NCI-H82 treated with DMSO at 0.1 percent for 48 hours (cell line): ENCODE measurements around the gene OSBPL3.

Source experiments
- DNase-seq: peaks from one replicate; lab custom pipeline; 2025; ENCODE audit not compliant: unreplicated experiment; lab: John Stamatoyannopoulos, UW

The OSBPL3 gene

DNA sequence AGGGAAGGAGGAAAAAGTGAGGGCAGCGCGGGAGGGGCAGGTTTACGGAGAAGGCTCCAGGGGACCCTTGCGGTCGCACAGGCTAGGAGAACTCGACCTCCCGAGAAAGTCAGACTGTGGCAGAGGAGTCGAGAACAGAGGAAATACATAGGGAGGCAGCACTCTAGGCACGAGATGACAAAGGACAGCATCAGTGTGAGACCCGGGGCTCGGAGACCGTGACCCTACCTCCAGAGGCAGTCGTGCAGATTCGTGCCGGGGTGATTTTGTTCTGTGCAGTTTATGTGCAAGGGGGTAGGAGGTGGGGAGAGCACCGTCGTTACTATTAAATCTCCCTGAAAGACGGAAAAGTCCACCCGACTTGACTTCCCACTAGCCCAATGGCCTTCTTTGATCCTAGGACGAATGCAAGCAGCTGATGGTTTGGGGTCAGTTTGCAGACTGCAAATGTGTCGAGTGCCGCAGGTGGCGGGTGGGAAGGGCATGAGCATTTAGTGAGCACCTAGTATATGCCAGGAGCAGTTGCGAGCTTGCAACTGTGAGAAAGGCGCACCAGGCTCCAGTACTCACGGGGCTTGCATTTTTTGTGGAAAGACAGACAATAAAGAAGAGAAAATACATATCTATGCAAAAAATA, 674 bp upstream of the OSBPL3 start:
- no peak for DNase-seq

DNA sequence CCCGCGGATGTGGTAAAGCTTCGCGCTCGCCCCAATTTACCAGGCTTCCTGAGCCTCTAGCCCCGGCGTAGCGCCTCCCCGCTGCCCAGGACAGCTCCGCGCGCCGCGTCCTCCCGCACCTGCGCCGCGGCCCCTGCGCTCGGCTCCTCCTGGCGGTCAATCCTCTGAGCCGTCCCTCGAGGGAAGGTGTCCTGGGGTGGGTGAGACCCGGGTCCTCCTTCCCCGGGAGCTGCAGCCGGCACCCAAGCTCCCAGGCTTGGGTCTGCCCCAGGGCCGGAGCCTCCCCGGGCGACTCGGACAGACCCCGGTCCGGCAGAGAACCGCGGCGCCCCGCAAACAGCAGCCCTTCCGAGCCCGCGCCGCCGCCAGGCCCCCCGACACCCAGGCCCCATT, 512 bp downstream of the OSBPL3 start:
- DNase-seq, result no peak

DNA sequence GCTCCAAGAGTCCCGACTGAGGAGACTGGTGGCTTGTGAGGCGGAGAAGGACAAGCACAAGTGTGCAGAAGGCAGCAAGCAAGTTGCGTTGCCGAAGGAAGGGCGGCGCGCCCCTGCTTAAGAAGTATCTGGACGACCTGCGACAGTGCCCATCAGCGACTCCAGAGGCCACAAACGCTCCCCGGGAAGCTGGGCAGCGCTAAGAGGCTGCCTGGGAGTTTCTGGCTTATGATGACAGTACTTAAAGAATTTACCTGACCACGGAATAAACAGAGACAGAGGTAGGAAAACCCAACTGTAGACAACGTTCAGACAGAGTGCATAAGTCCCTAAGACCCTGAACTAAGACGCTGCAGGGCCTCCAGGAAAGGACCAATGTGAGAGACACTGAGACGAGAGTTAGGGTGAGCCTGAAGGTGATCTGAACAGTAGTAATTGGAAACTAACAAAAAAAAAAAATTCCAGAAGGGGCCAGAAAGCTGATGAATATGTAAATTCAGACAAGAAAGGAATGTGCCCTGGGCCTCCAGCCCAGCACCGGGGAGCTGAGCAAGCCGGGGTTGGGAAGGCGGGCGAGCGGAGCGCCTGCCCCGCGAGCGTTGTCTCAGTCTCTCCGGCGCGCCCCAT, 1.0 kb downstream of the OSBPL3 start:
- DNase-seq, result no peak

DNA sequence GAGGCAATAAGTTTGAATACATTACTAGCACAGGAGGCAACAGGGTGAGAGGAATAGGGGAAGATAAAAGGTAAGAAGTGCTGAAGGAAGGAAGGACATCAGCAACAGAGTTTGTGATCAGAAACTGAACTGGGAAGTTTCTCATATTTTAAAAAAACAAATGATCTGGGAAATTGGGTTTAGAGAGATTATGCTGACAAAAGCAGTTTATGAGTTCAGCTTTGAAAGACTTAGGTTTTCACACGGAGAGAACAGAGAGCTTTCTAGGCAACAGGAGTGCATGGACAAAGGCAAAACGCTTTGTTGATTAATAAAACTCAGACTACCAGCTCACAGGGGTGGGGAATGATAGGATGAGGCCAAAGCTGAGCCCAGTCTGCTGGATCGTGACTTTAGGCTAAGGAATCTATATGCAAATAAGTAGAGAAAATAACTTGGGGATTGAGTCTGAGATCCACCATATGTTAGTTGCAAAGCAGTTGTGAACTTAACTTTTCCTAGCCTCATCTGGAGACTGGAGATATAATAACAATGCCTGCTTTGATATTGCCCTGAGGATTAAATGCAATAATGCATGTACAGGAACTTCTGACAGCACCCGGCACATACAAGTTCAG, 4.2 kb downstream of the OSBPL3 start:
- DNase-seq, result no peak

DNA sequence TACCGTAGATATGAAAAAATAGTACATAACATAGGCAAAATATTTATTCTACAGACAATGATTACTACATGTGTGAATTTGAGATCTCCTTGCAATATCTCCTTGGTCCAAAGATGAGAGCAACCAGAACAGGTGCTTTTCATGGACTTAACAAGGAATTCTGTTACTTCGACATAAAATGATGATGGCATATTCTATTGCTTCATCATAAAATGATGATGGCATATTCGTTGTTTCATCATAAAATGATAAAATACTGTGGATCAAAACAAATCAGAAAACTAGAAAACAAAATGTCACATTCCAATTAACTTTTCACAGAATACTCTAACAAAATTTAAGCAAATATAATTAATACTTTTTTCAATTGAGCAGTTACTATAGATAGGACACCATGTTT, 4.8 kb downstream of the OSBPL3 start:
- no peak for DNase-seq

DNA sequence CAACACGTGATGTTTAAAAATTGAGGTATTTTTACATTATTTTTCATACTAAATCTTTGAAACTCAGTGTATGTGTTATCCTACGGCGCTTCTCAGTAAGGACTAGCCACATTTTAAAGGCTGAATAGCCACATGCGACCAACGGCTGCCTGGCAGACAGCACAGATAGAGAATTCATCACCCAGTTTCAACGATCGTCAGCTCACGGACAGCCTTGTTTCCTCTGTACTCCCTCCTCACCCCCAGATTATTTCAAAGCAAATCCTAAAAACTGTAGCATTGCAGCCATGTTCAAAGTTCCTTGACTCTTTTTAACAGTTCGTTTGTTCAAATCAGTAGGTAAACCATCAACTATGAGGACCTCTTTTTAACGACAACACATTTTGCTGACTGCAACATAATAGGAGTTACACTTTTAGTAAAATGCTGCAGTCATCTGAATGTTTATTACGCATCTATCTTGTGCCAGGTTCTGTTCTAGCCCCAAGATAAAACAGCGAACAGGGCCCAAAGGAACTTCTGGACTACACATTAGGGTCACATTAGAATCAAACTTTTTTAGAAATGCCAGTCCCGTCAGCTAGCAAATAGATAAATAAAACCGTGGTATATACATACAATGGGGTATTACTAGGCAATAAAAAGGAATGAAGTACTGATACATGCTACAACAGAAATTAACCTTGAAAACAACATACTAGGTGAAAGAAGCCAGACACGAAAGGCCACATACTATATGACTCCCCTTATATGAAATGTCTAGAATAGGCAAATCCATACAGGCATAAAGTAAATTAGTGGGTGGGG, 5.7 kb downstream of the OSBPL3 start:
- no peak for DNase-seq

DNA sequence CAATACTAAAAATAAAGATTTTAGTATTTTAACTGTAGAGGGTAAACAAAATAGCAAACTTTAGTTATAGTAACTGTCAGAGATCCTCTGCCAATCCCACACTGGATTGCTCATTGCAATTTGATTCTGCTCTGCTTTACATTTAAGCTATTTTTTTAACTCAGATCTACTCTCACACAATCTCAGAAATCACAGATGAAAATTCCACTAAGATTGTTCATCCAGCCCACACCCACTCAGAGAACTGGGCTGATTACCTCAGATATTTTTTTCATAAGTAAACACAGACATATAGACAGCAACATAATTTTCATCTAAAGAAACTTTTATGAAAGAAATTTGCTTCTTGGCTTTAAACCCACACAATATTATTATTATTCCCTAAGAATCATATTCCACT, 7.0 kb downstream of the OSBPL3 start:
- no peak for DNase-seq

DNA sequence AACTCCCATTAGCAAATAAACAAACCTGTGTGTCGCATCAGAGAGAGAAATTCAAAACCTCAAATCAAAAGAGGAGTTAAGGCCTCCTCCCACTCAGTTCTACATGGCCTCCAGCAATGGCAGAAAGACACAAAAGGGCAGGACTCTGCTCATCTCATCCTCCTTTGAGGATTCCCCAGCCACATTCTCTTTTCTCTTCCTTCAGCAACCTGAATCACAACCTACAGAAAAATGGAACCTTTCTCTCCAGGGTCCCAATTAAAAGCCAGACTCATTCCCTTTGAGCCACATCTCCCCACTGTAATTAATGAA, 7.9 kb downstream of the OSBPL3 start:
- DNase-seq, result no peak

DNA sequence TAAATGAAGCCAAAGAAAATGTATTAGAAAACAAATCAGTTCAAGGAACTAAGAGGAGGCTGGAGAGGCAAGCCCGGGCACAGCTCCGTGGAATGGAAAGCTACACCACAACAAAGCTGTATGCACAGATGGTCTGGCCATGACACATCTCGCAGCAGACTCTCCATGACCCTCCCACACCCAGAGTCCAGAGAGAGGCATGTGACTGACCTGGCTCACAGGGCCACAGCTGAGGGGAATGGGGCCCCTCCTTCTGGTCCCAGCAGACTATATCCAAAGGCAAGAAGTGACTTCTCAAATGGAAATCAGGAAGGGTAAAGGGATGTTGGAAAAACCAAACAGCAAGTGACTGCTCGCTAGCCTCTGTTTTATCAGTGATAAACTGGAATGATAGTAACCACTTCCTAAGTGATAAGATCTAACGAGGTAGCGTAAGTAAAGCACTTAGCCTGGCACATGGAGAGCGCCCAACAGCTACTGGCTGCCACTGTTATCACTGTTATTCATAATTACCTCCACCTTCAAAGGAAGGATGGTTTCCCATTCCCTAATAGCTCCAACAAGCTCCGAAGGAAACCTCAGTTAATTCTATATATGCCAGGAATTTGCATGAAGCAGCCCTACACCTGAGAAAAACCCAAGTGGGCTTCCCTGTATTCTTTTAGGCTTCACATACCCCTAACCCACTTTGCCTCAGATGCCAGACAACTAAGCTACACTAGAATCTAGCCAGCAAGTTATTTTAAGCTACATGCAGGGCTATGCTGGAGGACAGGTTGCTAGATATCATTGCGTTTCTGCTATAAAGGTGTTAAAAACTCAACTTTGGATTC, 8.4 kb downstream of the OSBPL3 start:
- no peak for DNase-seq

DNA sequence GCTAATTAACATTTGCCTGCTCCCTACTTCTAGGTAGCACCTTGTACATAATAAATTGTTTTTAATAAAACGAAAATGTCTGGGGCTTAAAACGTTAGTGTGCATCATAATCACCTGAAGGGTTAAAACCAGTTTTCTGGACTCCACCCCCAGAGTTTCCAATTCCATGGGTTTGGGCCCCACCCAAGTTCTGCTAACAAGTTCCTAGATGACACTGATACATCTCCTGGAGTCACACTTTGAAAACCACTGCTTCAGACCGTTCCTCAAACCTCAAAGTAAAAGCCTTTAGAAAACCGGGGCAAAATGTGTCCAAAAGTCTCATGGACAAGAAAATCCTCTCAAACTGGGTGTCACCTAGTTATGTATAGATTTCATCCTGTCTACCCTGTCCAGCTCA, 9.3 kb downstream of the OSBPL3 start:
- no peak for DNase-seq

DNA sequence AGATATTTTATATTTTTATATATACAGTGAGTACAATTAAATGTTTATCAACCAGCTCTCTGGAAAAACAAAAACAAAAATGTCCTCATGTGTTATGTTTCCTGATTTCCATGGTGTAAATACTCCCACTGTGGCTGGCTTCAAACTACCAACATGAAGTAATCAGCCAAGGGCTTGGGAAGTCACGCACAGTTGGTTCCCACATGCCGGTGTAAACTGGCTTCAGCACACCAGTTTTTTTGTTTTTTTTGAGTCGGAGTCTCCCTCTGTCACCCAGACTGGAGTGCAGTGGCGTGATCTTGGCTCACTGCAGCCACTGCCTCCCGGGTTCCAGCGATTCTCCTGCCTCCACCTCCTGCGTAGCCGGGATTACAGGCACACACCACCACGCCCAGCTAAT, 11.8 kb downstream of the OSBPL3 start:
- DNase-seq, result no peak

DNA sequence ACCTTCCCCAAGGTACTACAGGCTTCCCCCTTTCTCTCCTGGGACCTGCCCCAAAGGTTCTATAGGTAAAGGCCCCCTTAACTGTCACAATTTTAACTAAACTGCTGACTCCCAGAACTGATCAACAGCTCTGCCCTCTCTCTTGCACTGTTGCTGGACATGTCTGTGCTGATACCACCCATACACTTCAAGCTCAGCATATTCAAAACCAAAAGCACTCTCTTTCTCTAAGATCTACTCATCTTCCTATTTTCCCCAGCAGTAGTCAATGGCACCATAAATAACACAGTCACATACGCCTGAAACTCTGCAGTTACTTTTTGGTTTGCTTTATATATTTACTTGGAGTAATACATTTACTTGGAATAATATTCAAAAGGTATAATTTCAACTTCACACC, 12.3 kb downstream of the OSBPL3 start:
- no peak for DNase-seq

DNA sequence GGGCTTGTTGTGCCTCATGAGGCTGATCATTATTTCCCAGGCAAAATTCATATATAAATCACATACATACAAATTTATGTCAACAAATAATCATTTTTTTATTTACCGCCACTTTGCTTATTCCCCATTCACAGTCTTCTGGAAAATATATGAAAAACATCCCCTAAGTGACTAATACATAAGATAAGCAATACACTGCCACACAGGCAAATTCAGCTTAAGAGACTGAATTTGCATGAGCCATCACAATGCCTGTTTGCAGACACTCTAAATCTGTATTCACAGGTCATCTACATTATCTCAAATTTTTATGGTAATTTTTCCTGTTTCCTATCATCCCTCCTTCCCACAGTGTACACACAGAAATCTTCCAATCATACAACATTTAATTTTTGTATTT, 13.2 kb downstream of the OSBPL3 start:
- no peak for DNase-seq

DNA sequence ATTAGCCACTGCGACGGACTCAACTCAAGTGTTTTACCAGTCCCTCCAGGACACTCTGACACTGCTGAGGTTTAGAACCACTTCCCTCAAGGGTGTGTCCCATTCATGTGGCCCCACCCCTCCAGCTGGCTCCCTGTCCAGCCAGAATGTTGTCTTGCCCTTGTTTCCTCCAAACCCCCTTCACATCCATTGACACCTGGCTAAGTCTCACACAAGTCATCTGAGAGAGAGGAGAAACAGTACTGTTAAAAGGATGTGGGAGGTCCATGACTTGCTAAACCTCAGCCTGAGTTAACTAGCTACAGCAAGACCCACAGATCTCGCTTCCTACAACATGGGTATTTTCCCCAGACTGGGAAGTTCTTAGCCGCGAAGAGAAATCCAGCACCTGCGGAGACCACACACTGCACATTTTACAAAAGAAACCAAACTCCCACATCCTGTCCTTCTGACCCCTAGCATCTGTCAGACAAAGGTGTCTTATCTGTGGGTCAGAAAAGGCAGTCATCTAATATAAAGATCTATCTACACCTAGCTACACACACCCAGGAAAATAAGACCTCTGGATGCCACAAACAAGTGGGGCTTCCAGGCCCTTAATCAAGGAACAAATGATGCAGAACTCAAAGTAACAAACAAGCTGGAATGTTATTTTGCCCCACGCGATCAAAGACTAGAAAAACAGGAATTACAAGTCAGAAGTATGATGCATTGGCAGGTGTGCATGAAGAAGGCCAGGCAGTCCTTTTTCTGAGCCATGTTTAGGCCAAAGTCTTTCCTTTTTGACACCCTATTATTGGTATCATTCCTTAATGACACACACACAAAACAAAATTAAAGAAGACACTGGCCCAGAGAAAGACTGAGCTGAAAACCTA, 13.9 kb downstream of the OSBPL3 start:
- no peak for DNase-seq

DNA sequence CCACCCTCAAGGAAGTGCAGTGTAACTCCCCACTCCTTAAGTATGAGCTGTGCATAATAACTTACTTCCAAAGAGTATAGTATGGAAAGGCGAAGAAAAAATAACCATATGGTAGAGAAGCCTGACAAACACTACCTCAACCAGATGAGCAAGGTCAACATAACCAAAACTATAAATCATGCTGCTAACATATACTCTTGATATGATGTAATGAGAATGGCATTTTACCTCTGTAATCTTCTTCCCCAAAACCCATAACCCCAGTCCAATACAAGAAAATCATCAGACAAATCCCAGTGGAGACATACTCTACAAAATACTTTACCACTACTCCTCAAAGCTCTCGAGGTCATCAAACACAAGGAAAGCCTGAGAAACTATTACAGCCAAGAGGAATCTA, 15.8 kb downstream of the OSBPL3 start:
- no peak for DNase-seq

DNA sequence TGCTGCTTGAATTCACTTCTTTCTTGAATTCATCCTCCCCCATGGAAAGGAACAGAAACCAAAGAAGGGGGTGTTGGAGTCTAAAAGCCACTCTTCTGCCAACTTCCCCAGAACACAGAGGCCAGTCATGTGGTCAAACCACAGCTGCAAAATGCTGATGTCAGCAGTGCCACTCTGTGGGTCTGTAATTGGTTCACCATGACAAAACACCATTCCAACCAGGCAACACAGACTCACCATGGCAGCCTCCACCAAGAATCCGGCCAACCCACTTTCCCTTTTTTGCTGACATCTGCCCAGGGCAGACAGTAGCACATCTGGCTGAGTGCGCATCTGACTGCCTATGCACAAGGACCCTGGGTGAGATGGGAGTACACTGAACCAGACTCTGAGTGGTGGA, 16.8 kb downstream of the OSBPL3 start:
- no peak for DNase-seq

DNA sequence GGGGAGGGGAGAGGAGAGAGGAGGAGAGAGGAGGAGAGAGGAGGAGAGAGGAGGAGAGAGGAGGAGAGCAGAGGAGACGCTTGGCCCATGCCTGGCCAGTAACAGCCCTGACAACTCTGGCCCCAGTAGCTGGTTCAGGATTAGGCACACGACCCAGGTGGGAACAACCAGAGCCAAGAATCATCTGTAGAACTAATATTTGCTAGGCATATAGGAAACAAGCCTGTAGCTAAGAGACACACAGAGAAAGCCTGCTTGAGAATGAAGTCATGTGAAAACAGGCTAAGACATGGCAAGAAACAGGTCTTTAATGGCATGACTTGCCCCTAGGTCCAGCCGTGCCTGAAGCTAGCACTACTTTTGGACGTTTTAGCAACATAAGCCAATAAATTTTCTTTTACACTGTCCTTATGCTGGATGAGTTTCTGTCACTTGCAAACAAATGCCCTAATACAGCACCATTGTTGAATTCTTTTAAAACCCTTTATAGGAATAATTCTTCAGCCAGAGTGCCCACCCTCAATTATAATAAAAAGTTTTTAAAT, 17.5 kb downstream of the OSBPL3 start:
- DNase-seq, result no peak

DNA sequence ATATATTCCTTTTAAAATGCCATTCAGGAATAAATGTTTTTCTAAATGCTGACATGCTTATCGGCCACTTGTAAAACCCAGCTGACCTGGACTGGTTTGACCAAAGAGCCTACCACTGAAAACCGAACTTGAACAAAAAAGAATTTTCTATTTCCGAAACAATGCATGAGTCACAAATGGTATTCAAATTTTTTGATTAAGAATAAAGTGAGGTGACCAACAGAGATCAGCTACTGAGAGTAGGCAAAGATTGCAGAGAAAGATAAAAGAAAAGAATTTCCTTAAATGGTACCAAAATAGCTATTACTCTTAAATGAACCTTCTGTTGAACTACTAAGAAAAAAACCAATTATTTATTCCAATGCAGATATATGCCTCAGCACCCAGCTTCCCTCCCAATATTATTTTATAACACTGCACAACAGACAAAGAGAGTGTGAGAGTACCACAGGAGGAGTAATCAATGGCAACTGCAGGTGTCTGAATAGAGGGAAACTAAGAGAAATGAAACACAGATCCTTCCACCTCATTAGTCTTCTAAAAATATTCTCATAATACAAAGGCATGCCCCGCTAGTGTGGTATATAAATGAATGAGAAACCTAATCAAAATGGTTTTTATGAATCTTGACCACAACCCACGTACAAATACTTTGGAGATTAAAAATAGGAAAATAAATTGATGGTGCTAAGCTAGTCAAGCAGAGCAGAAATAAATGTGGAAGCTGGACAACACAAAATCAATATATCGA, 20.1 kb downstream of the OSBPL3 start:
- no peak for DNase-seq

DNA sequence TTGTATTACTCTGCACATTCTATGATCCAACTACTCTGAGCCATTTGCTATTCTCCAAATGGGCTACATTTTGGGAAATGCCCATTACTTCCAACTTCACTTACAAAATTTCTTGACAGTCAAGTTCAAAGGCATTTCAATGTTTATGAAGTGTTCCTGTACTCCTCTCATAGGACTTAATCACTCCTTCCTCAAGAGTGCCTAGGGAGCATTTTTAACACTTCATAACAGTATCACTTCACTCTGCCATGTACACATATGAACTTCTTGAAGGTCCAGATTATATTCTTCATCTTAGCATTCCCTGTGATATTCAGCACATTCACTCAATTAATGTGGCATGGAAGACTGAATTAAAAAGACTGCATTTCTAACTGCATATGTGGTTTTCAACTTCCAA, 21.6 kb downstream of the OSBPL3 start:
- no peak for DNase-seq
